ENCODE measurements around the gene GINS1.

- TF ChIP-seq POLR2A (IDR thresholded peaks at IDR 0.05) (no peak), POLR2AphosphoS5 (IDR thresholded peaks at IDR 0.05) (no peak), CTCF (IDR thresholded peaks at IDR 0.05 in 8 of 11, conservative IDR thresholded peaks at IDR 0.05 in 3 of 11) (no peak)
These were observed 26.4 kb upstream of the GINS1 start for GRCh38 chr20:25380945-25381614.
